PC-9 (cell line): ENCODE measurements around the gene TP53RK. TPM values are rescaled to one million over a fixed set of nuclear protein-coding genes. Genes with fewer than 3 reads are reported as not detected.

Experiments used
- BruUV-seq: library from RNA; stranded (reverse); fragments of 400-500 nt; replicated peaks from 2 replicates; lab custom pipeline; 2021; lab: Mats Ljungman, UMichigan
- CTCF ChIA-PET: fragments of 300-600 bp; sonication (Branson Sonifier 250); formaldehyde crosslinking; loops from one replicate; lab custom pipeline; 2022; ENCODE audit warnings: antibody characterized with exemption; lab: Charles Lee
- POLR2A ChIA-PET: fragments of 300-600 bp; sonication (Branson Sonifier 250); formaldehyde crosslinking; loops from one replicate; lab custom pipeline; 2022; ENCODE audit warnings: antibody characterized with exemption; ENCODE audit not compliant: unreplicated experiment; lab: Charles Lee
- DNase-seq, 2 experiments: peaks; one replicate each; pipeline versions ENCODE4 v3.0.0 to v3.0.0-alpha.2; 2015 to 2022; ENCODE audit warnings: mixed read lengths in 1 of 2
- H2AFZ ChIP-seq: fragments of 200-600 bp; sonication (generic); 2 replicates; pipeline ENCODE4 v1.8.1; 2017; ENCODE audit warnings: antibody characterized with exemption
- H3F3A ChIP-seq: fragments of 200-600 bp; sonication (generic); 2 replicates; pipeline ENCODE4 v1.8.1; 2017; ENCODE audit warnings: antibody characterized with exemption, mild to moderate bottlenecking, low read depth; ENCODE audit not compliant: insufficient read depth
- H3K27ac ChIP-seq: fragments of 200-600 bp; sonication (generic); 2 replicates; pipeline ENCODE4 v1.6.1; 2016; ENCODE audit warnings: mixed run types
- H3K27me3 ChIP-seq: fragments of 200-600 bp; sonication (generic); 2 replicates; pipeline ENCODE4 v1.6.1; 2016; ENCODE audit warnings: low read depth, mixed run types; ENCODE audit not compliant: insufficient read depth
- H3K36me3 ChIP-seq: fragments of 200-600 bp; sonication (generic); 2 replicates; pipeline ENCODE4 v1.6.1; 2016; ENCODE audit warnings: low read depth, mixed run types
- H3K4me1 ChIP-seq: fragments of 200-600 bp; sonication (generic); replicated peaks from 2 replicates; pipeline ENCODE4 v1.6.1; 2016; ENCODE audit warnings: mixed run types; ENCODE audit not compliant: insufficient read depth
- H3K4me2 ChIP-seq: fragments of 200-600 bp; sonication (generic); 2 replicates; pipeline ENCODE4 v1.6.1; 2017; ENCODE audit warnings: mixed run types
- H3K4me3 ChIP-seq: fragments of 200-600 bp; sonication (generic); 2 replicates; pipeline ENCODE4 v1.6.1; 2016; ENCODE audit warnings: mixed run types
- H3K79me2 ChIP-seq: fragments of 200-600 bp; sonication (generic); 2 replicates; pipeline ENCODE4 v1.6.1; 2017; ENCODE audit warnings: low read depth, mixed run types
- H3K9me2 ChIP-seq: fragments of 200-600 bp; sonication (generic); 2 replicates; pipeline ENCODE4 v1.8.1; 2017; ENCODE audit warnings: mild to moderate bottlenecking; ENCODE audit not compliant: insufficient read depth
- H3K9me3 ChIP-seq: fragments of 200-600 bp; sonication (generic); 2 replicates; pipeline ENCODE4 v1.8.1; 2016; ENCODE audit warnings: low read depth; ENCODE audit not compliant: insufficient read depth
- H4K20me1 ChIP-seq: fragments of 200-600 bp; sonication (generic); 2 replicates; pipeline ENCODE4 v1.8.1; 2017; ENCODE audit not compliant: insufficient read depth
- CTCF ChIP-seq: fragments of 200-600 bp; sonication (generic); conservative IDR thresholded peaks from 2 replicates; pipeline ENCODE4 v1.6.1; 2017; ENCODE audit warnings: mixed run types, antibody characterized with exemption, mild to moderate bottlenecking, moderate library complexity
- EZH2 ChIP-seq: fragments of 200-600 bp; sonication (generic); IDR thresholded peaks from 2 replicates; pipeline ENCODE4 v1.8.0; 2017; ENCODE audit warnings: antibody characterized with exemption, low read depth
- intact Hi-C: fragments of 100-400 bp; cut with micrococcal nuclease; formaldehyde crosslinking; loops from one replicate; pipeline ENCODE4 v1.10.0; 2022; ENCODE audit not compliant: unreplicated experiment
- total RNA-seq: library from RNA; stranded (reverse); gene quantifications from 2 replicates; pipeline ENCODE4 v1.2.3, GENCODE V29; 2021

Gene TP53RK
- total RNA-seq, 1 experiment from 2014 or later: 10.4 TPM

GRCh38 chr20:46660487-46660886 lies 28.8 kb downstream of the TP53RK start:
- ChIA-PET POLR2A (no interaction called here), CTCF (no interaction called here)
- Histone ChIP-seq H3K9me3 (no peaks in the 10 kb centered on the region), H3K9me2 (no peaks in the 10 kb centered on the region), H3F3A (no peaks in the 10 kb centered on the region), H2AFZ (no peak overlapping the region), H3K79me2 (no peaks in the 10 kb centered on the region), H3K27me3 (no peaks in the 10 kb centered on the region), H4K20me1 (no peaks in the 10 kb centered on the region), H3K4me3 (no peak overlapping the region), H3K4me2 (no peak overlapping the region), H3K36me3 (no peaks in the 10 kb centered on the region), H3K27ac (no peak overlapping the region), H3K4me1 (no peaks in the 10 kb centered on the region)
- intact Hi-C loops: no loop called here
- no peak for TF ChIP-seq CTCF
- TF ChIP-seq EZH2: no peak
- DNase-seq: no peak
- no TSS peak for BruUV-seq

- no peak overlapping the region for H3K27ac ChIP-seq
- H3F3A ChIP-seq: no peaks in the 10 kb centered on the region
- no peaks in the 10 kb centered on the region for H3K9me2 ChIP-seq
- H3K4me3 ChIP-seq: no peak overlapping the region
- H3K9me3 ChIP-seq: no peaks in the 10 kb centered on the region
- no peaks in the 10 kb centered on the region for H3K36me3 ChIP-seq
- POLR2A ChIA-PET: no interaction called here
- H3K4me2 ChIP-seq: no peak overlapping the region
- TF ChIP-seq CTCF (no peak), EZH2 (no peak)
- CTCF ChIA-PET: no interaction called here
- no peak for DNase-seq
- no TSS peak for BruUV-seq
- H3K79me2 ChIP-seq: no peaks in the 10 kb centered on the region
- H4K20me1 ChIP-seq: no peaks in the 10 kb centered on the region
- intact Hi-C loops: no loop called here
- H3K27me3 ChIP-seq: no peaks in the 10 kb centered on the region
- no peak overlapping the region for H2AFZ ChIP-seq
- H3K4me1 ChIP-seq: no peaks in the 10 kb centered on the region
Observed at GRCh38 chr20:46657618-46658017, 31.6 kb downstream of the TP53RK start.

GRCh38 chr20:46657137-46657536 lies 32.1 kb downstream of the TP53RK start:
- Histone ChIP-seq H3K27me3 (no peaks in the 10 kb centered on the region), H3K36me3 (no peaks in the 10 kb centered on the region), H3K27ac (no peak overlapping the region), H3K79me2 (no peaks in the 10 kb centered on the region), H2AFZ (no peak overlapping the region), H3K4me2 (no peak overlapping the region), H3K4me3 (no peak overlapping the region), H4K20me1 (no peaks in the 10 kb centered on the region), H3K4me1 (no peaks in the 10 kb centered on the region), H3F3A (no peaks in the 10 kb centered on the region), H3K9me3 (no peaks in the 10 kb centered on the region), H3K9me2 (no peaks in the 10 kb centered on the region)
- BruUV-seq: no TSS peak
- ChIA-PET POLR2A (no interaction called here), CTCF (no interaction called here)
- no peak for TF ChIP-seq CTCF
- no peak for TF ChIP-seq EZH2
- intact Hi-C loops: no loop called here
- DNase-seq: no peak
